LNCAP (cell line): ENCODE measurements around the gene DOCK2.

ENCODE experiments used
- CTCF ChIP-seq: fragments of 450-650 bp; IDR thresholded peaks from 2 replicates; pipeline ENCODE4 v1.5.1; 2017; ENCODE audit warnings: mild to moderate bottlenecking

The DOCK2 gene

GRCh38 chr5:169711551-169712225 is 74.6 kb downstream of the DOCK2 start:
- no peak for TF ChIP-seq CTCF

- no peak for TF ChIP-seq CTCF
Observed at GRCh38 chr5:169712428-169712827, 75.4 kb downstream of the DOCK2 start.

GRCh38 chr5:169716287-169716686 is 79.2 kb downstream of the DOCK2 start:
- no peak for TF ChIP-seq CTCF

GRCh38 chr5:169717288-169717687 is 80.2 kb downstream of the DOCK2 start:
- no peak for TF ChIP-seq CTCF

- no peak for TF ChIP-seq CTCF
Observed at GRCh38 chr5:169719360-169720314, 82.6 kb downstream of the DOCK2 start.

GRCh38 chr5:169721771-169722170 is 84.7 kb downstream of the DOCK2 start:
- no peak for TF ChIP-seq CTCF

- TF ChIP-seq CTCF: no peak
Observed at GRCh38 chr5:169723103-169723831, 86.2 kb downstream of the DOCK2 start.
